Esophagus mucosa (tissue), 1 donor: ENCODE results near the gene GSTA1. TPM values are rescaled to one million over a fixed set of nuclear protein-coding genes. Genes with fewer than 3 reads are reported as not detected.
A peak's percentile ranks its signal among the peaks of the same experiment; 100 is the strongest.
"Not testable (repeated sequence)": the region's sequence is repeated elsewhere in the genome, so short reads cannot be mapped to it uniquely, and the experiment has no call there.

Experiments used
- ATAC-seq: fragments of 200-7000 bp; cut with Tn5 transposase; one replicate; pipeline ENCODE4 v1.9.1; 2020
- total RNA-seq: library from RNA; stranded (reverse); gene quantifications from one replicate; pipeline ENCODE4 v1.2.4, GENCODE V29; 2023
- donor health status: DM: yes; HTN: yes; CAD: no.

Gene GSTA1
- total RNA-seq, 1 donor from 2014 or later, result 1.6 TPM

- ATAC-seq, result no peak
Measured at GRCh38 chr6:52802806-52803205, 810 bp downstream of the GSTA1 start.

DNA sequence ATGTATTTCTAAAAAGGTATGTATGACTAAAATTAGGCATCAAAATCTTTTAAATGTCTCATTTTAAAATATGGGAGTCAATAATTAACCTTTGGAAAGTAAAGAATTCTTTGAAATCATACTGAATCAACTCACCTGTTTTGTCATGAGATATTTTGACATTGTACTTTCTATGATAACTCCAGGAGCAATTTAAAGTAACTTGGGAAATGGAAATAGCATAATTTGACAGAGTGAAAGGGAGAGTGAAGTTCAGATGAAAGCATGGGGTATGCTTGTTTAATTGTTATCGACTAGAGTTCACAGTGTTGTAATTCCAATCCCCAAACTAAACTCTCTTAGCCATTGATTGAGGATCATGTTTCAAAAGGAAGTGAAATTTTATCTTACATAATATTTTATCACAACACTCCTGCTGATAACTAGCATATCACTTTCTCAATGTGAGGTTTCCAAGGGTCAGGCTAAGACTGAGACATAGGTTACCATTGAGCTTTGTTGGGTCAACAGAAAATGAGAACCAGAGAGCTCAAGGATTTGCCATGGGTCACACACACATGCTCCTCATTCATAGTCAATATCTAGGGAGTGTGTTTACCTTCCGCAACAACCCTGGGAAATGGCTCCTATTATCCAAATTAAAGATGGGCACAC lies 2.3 kb downstream of the GSTA1 start:
- no peak for ATAC-seq

- not testable (repeated sequence) for ATAC-seq
Measured at GRCh38 chr6:52799272-52799671, 4.3 kb downstream of the GSTA1 start.

GRCh38 chr6:52794366-52794765 lies 9.2 kb downstream of the GSTA1 start:
- ATAC-seq, result not testable (repeated sequence)

- ATAC-seq, result no peak
Measured at GRCh38 chr6:52790861-52791260, 12.8 kb downstream of the GSTA1 start.

- peak; percentile 28 for ATAC-seq
Measured at GRCh38 chr6:52789658-52790057, 14.0 kb downstream of the GSTA1 start.

DNA sequence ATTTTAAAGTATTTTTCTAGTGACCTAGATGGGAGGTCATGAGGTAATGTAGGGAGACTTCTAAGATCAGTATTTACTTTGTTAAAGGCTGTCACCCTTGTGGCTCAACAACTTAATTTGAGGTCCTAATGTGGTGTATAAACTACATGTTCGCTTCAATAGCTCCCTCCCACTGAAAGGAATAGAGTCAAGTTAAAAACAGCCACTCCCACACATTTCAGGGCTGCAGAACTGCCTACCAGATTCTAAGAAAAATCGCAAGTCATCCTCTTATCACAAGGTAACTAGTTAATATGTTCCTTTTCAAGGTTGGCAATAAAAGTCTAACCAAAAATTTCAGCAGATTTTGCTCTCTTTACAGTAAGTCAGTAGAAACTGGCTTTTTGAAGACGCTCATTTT lies 15.1 kb downstream of the GSTA1 start:
- ATAC-seq, result no peak

- ATAC-seq, result peak; percentile 33
Measured at GRCh38 chr6:52787917-52788316, 15.7 kb downstream of the GSTA1 start.

- no peak for ATAC-seq
Measured at GRCh38 chr6:52786249-52786956, 17.2 kb downstream of the GSTA1 start.

DNA sequence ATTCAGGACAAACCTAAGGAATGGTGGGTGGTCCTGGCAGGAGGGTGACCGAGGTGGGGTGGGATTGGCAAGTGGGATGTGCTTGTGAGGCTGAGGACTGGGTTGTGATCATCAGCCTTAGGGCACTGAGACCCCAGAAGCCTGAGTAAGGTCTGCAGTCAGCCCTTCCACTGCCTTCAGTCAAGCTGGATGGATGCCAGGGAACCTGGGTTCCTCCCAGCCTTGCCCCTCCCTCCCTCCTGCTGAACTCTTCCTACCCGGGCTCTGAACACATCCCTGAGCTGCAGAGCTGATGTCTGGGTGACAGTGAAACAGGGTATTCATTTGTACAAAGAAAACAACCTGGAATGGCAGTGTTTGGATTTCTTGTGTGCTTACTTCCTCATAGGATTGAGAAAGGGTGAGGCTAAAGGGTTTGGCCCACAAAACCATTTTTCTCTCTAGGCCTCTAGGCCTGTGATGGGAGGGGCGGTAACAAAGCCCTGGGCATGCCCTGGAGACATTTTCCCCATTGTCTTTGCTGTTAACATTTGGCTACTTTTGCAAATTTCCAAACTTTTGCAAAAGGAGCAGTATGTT lies 20.8 kb downstream of the GSTA1 start:
- ATAC-seq, result peak; percentile 58

DNA sequence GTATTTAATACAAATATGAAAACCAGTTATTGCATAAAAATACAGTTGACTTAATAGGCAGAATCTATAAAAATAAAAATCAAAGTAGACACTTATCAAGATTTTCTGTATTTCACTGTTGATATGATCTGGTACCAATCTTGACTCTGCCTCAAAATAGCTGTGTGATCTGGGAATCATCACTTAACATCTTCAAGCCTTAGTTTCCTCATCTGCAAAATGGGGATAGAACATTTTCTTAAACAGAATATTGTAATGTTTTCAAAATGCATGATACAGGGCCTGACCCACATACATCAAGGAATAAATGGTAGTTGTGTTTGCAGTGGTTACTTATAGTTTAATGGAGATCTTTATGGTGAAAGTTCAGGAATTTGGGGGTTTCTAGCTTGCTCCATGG lies 21.4 kb downstream of the GSTA1 start:
- ATAC-seq, result not testable (repeated sequence)

GRCh38 chr6:52779237-52779636 lies 24.4 kb downstream of the GSTA1 start:
- peak; percentile 97 for ATAC-seq

DNA sequence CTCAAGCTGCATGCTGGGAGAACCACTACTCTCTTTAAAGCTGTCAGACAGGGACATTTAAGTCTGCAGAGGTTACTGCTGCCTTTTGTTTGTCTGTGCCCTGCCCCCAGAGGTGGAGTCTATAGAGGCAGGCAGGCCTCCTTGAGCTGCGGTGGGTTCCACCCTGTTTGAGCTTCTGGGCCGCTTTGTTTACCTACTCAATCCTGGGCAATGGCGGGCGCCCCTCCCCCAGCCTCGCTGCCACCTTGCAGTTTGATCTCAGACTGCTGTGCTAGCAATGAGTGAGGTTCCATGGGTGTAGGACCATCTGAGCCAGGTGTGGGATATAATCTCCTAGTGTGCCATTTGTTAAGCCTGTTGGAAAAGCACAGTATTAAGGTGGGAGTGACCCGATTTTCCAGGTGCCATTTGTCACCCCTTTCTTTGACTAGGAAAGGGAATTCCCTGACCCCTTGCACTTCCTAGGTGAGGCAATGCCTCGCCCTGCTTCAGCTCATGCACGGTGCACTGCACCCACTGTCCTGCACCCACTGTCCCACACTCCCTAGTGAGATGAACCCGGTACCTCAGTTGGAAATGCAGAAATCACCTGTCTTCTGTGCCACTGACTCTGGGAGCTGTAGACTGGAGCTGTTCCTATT lies 26.8 kb downstream of the GSTA1 start:
- not testable (repeated sequence) for ATAC-seq

GRCh38 chr6:52769399-52769798 lies 34.2 kb downstream of the GSTA1 start:
- peak; percentile 83 for ATAC-seq

DNA sequence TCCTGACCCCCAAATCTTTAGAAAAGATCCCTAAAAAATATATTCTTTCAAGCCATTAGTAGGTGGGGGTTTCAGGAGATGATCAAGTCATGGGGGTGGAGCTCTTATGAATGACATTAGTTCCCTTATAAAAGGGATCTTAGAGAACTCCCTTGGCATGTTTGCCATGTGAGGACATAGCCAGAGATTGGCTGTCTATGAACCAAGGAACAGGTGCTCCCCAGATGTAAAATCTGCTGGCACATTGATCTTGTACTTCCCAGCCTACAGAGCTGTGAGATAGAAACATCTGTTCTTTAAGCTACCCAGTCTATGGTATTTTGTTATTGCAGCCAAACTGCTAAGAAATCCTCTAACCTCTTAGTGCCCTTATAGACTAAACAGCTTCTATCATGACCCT lies 36.0 kb downstream of the GSTA1 start:
- not testable (repeated sequence) for ATAC-seq

DNA sequence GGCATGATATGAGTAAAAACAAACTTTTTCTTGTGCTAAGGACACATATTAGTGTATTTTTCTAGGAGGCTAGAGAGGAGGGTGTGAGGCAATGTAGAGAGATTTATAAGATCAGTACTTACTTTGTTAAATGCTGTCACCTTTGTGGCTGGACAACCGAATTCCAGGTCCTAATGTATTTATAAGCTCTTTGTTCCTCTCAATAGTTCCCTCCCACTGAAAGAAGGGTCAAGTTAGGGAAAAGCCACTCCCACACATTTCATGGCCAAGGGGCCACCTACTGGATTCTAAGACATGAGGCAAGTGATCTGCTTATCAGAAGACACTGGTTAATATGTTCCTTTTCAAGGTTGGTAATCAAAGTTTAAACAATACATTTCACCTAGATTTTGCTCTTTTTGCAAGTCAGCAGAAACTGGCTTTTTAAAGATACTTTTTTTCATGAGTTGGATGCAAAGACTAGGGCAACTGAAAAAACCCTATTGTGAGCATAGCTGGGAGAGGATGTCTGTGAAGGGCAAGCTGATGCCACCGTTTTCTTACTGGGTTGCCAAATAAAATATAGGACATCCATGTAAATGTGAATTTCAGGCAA lies 40.2 kb downstream of the GSTA1 start, which contains the start of gene GSTA2:
Gene GSTA2, minus strand, starts transcription at position 154 of the 595 bp plus-strand sequence. CDS start 5,528 bp downstream, outside the sequence.
- not testable (repeated sequence) for ATAC-seq

- not testable (repeated sequence) for ATAC-seq
Measured at GRCh38 chr6:52761673-52762491, 41.7 kb downstream of the GSTA1 start.

- no peak for ATAC-seq
Measured at GRCh38 chr6:52760105-52760765, 43.4 kb downstream of the GSTA1 start.

GRCh38 chr6:52759085-52759484 lies 44.5 kb downstream of the GSTA1 start:
- ATAC-seq, result no peak

GRCh38 chr6:52757651-52758338 lies 45.8 kb downstream of the GSTA1 start:
- ATAC-seq, result not testable (repeated sequence)

DNA sequence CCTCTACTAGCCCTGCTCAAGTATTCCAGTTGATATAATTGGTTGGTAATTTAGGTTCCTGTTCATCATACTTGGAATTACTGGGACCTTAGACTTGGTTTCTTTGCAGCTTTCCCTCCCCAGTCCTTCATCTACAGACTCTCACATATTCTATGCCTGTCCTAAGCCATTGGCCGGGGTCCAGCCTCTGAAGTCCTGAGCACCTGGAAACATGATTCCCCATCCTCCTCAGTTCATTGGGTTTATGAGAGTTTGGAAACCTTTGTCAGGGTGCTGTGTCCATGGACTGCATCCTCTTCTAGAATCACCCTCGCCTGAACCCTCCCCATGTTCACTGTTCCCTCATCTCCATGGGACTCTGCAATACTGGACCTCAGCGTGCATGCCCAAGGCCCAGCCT lies 49.2 kb downstream of the GSTA1 start:
- no peak for ATAC-seq
